ENCODE results near the gene PPARG.
A peak's percentile ranks its signal among the peaks of the same experiment; 100 is the strongest.
"Not testable (repeated sequence)": the region's sequence is repeated elsewhere in the genome, so short reads cannot be mapped to it uniquely, and the experiment has no call there.

PPARG gene

DNA sequence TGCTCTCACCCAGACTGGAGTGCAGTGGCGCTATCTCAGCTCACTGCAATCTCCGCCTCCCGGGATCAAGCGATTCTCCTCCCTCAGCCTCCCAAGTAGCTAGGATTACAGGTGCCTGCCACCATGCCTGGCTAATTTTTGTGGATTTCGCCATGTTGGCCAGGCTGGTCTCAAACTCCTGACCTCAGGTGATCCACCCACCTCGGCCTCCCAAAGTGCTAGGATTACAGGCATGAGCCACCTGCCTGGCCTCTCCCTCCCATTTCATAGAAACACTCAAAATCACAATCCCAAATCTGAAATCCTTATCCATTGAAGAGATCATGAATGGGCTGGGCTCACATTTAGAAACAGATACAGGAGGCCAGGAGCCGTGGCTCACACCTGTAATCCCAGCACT is 180.4 kb downstream of the PPARG start:
- H3K9me3 ChIP-seq (ENCODE audit: control insufficient read depth in 5 of 5, low read length in 5 of 5); H3K9ac ChIP-seq (ENCODE audit: low read length in 5 of 5); H3K27me3 ChIP-seq (ENCODE audit: control insufficient read depth in 5 of 5, insufficient read depth in 4 of 5, low read length in 5 of 5); H3K27ac ChIP-seq (ENCODE audit: low read depth, low read length); H3K4me3 ChIP-seq (ENCODE audit: low read depth in 1 of 5, low read length in 5 of 5): not testable (repeated sequence)
- Histone ChIP-seq H3K4me1 (ENCODE audit: control insufficient read depth in 5 of 5, insufficient read depth in 5 of 5, low read length in 5 of 5) (peaks cover 0 to 22% (median 16%) of the 10 kb centered on the region in 5 donors), H3K36me3 (ENCODE audit: control insufficient read depth in 5 of 5, insufficient read depth in 5 of 5, low read length in 5 of 5) (peaks cover 0 to 11% (median 7%) of the 10 kb centered on the region in 5 donors)

DNA sequence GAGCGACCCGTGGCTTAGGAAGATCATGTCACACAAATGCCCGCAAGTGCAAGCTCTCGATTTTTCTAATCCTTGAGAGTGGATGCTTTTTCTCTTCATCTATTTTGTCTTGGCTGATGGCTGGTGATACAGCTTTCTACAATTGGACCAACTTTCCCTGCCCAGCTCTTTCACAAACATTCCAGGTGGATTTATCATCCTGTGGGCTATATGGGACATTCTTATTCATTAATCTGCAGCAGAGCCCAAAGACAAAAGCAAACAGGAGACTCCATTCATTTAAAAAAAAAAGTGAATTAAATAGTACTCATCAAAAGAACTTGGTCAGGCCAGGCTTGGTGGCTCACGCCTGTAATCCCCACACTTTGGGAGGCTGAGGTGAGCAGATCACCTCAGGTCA is 181.2 kb downstream of the PPARG start:
- Histone ChIP-seq H3K9ac (ENCODE audit: low read length in 5 of 5) (no peak overlapping the region), H3K4me3 (ENCODE audit: low read depth in 1 of 5, low read length in 5 of 5) (no peak overlapping the region), H3K4me1 (ENCODE audit: control insufficient read depth in 5 of 5, insufficient read depth in 5 of 5, low read length in 5 of 5) (peaks cover 0 to 18% (median 16%) of the 10 kb centered on the region in 5 donors), H3K27ac (ENCODE audit: low read depth, low read length) (no peak overlapping the region), H3K9me3 (ENCODE audit: control insufficient read depth in 5 of 5, low read length in 5 of 5) (no peaks in the 10 kb centered on the region), H3K36me3 (ENCODE audit: control insufficient read depth in 5 of 5, insufficient read depth in 5 of 5, low read length in 5 of 5) (peaks cover 0 to 11% (median 7%) of the 10 kb centered on the region in 5 donors), H3K27me3 (ENCODE audit: control insufficient read depth in 5 of 5, insufficient read depth in 4 of 5, low read length in 5 of 5) (no peaks in the 10 kb centered on the region)

DNA sequence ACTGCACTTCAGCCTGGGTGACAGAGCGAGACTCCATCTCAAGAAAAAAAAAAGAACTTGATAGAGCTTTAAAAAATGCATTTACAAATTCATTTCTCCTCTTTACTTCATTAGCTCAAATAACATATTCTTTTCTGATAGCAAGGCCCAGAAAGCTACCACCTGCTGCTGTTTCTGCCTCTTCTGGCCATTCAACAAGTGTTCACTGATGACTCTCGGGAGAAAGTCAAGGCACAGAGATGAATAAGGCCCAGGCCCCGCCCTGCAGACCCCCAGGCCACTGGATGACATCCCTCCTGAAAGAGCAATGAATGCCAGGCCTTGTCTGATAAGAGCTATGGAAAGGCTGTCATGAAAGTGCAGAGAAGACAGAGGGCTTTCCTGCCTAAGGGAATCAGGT is 181.8 kb downstream of the PPARG start:
- Histone ChIP-seq H3K27me3 (ENCODE audit: control insufficient read depth in 5 of 5, insufficient read depth in 4 of 5, low read length in 5 of 5) (no peaks in the 10 kb centered on the region), H3K4me1 (ENCODE audit: control insufficient read depth in 5 of 5, insufficient read depth in 5 of 5, low read length in 5 of 5) (peaks cover 0 to 19% (median 16%) of the 10 kb centered on the region in 5 donors), H3K27ac (ENCODE audit: low read depth, low read length) (no peak overlapping the region), H3K9me3 (ENCODE audit: control insufficient read depth in 5 of 5, low read length in 5 of 5) (no peaks in the 10 kb centered on the region), H3K4me3 (ENCODE audit: low read depth in 1 of 5, low read length in 5 of 5) (no peak overlapping the region), H3K36me3 (ENCODE audit: control insufficient read depth in 5 of 5, insufficient read depth in 5 of 5, low read length in 5 of 5) (peaks cover 0 to 11% (median 7%) of the 10 kb centered on the region in 5 donors), H3K9ac (ENCODE audit: low read length in 5 of 5) (no peak overlapping the region)

DNA sequence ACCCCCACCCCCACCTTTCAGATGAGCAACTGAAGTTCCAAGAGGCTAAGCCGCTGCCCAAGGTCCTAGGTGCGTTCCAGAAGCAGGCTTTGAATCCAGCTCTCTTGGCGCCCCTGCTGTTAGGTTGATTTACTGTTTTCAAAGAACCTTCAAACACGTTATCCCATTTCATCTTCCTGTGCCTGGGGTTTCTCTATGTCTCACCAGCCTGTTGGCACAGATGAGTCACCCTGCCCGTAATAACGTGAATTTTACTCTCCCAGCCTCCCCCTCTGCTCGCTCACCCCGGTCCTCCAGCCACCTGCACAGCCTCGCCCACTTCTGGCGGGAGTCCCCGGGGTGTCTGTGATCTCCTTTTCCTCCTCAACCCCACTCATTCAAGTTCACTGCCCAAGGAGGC is 182.4 kb downstream of the PPARG start:
- Histone ChIP-seq H3K36me3 (ENCODE audit: control insufficient read depth in 5 of 5, insufficient read depth in 5 of 5, low read length in 5 of 5) (peaks cover 0 to 11% (median 7%) of the 10 kb centered on the region in 5 donors), H3K4me1 (ENCODE audit: control insufficient read depth in 5 of 5, insufficient read depth in 5 of 5, low read length in 5 of 5) (peaks cover 0 to 19% (median 16%) of the 10 kb centered on the region in 5 donors), H3K27ac (ENCODE audit: low read depth, low read length) (no peak overlapping the region), H3K4me3 (ENCODE audit: low read depth in 1 of 5, low read length in 5 of 5) (no peak overlapping the region), H3K9ac (ENCODE audit: low read length in 5 of 5) (no peak overlapping the region), H3K9me3 (ENCODE audit: control insufficient read depth in 5 of 5, low read length in 5 of 5) (no peaks in the 10 kb centered on the region), H3K27me3 (ENCODE audit: control insufficient read depth in 5 of 5, insufficient read depth in 4 of 5, low read length in 5 of 5) (no peaks in the 10 kb centered on the region)

DNA sequence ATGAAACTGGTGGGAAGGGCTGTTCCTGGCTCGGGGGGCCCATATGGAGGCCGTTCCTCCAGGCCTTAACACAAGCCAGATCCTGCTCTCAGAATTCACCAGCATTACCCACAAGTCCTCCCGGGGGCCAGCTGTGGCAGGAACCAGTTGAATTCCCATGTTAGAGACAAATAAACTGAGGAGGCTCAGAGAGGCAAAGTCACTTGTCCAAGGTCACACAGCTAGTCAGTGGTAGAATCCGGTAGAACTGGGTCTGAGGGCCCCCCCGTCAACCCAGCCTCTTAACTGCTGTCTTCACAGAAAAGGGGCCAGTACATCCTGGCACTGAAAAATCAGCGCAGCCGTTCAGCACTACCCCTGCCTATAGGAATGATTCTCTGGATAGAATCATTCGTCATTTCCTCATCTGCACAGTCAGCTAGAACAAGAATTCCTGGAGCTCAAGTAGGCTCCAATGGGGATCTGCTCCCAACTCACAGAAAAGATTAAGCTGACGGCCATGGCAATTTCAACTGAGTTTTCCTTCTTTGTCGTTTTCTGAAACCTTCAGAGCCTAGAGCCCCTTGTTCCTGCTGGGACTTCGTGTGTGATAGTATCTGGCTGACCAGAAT is 183.2 kb downstream of the PPARG start:
- Histone ChIP-seq H3K4me3 (ENCODE audit: low read depth in 1 of 5, low read length in 5 of 5) (no peak overlapping the region), H3K9me3 (ENCODE audit: control insufficient read depth in 5 of 5, low read length in 5 of 5) (no peaks in the 10 kb centered on the region), H3K9ac (ENCODE audit: low read length in 5 of 5) (no peak overlapping the region)

DNA sequence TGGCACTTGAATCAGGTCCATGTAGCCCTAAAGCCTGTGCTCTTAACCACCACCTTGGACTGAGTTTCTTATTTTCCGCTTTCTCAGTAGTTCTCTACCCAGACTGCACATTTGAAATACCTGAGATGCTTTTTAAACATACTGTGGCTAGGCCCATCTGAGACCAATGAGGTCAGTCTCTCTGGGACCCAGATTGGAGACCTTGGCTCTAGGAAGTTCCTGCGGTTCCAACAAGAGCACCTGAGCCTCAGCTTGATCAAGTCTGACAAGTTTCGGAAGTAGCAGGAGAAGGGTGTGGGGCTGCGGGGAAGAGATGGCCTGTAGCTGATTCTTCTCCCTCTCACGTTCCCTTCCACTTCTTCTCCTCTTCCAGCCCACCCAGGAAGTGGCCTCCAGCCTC is 183.9 kb downstream of the PPARG start:
- H3K9ac ChIP-seq (ENCODE audit: low read length in 5 of 5), result no peak overlapping the region
- peaks cover 0 to 34% (median 29%) of the 10 kb centered on the region in 5 donors for H3K4me1 ChIP-seq (ENCODE audit: control insufficient read depth in 5 of 5, insufficient read depth in 5 of 5, low read length in 5 of 5)
- peak overlapping the region in 1 of 5 donors; percentile 7 for H3K4me3 ChIP-seq (ENCODE audit: low read depth in 1 of 5, low read length in 5 of 5)
- H3K9me3 ChIP-seq (ENCODE audit: control insufficient read depth in 5 of 5, low read length in 5 of 5), result no peaks in the 10 kb centered on the region
- peaks cover 0 to 11% (median 7%) of the 10 kb centered on the region in 5 donors for H3K36me3 ChIP-seq (ENCODE audit: control insufficient read depth in 5 of 5, insufficient read depth in 5 of 5, low read length in 5 of 5)
- no peak overlapping the region for H3K27ac ChIP-seq (ENCODE audit: low read depth, low read length)
- H3K27me3 ChIP-seq (ENCODE audit: control insufficient read depth in 5 of 5, insufficient read depth in 4 of 5, low read length in 5 of 5), result no peaks in the 10 kb centered on the region

More for the DNA sequence above, 183.2 kb downstream of the PPARG start:
- peaks cover 0 to 27% (median 24%) of the 10 kb centered on the region in 5 donors for H3K4me1 ChIP-seq (ENCODE audit: control insufficient read depth in 5 of 5, insufficient read depth in 5 of 5, low read length in 5 of 5)
- H3K27me3 ChIP-seq (ENCODE audit: control insufficient read depth in 5 of 5, insufficient read depth in 4 of 5, low read length in 5 of 5), result no peaks in the 10 kb centered on the region
- no peak overlapping the region for H3K27ac ChIP-seq (ENCODE audit: low read depth, low read length)
- peaks cover 0 to 11% (median 7%) of the 10 kb centered on the region in 5 donors for H3K36me3 ChIP-seq (ENCODE audit: control insufficient read depth in 5 of 5, insufficient read depth in 5 of 5, low read length in 5 of 5)

DNA sequence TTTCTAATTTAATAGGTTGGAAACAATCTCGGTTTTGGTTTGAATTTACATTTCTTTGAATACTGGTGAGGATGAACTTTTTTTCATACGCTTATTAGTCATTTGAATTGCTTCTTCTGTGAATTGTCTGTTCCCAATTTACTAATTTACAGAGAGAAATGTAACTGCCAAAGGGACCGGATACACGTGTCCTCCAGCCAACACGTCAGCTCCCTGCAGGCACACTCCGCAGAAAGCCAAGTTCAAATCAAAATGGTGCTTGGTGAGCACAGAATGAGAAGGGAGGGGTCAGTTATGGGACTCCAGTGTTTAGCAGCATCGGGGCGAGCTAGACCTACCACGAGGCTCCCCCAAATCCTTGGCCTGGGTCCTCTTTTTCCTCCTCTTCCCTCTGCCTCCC is 184.6 kb downstream of the PPARG start:
- peaks cover 0 to 11% (median 7%) of the 10 kb centered on the region in 5 donors for H3K36me3 ChIP-seq (ENCODE audit: control insufficient read depth in 5 of 5, insufficient read depth in 5 of 5, low read length in 5 of 5)
- H3K27ac ChIP-seq (ENCODE audit: low read depth, low read length), result no peak overlapping the region
- H3K27me3 ChIP-seq (ENCODE audit: control insufficient read depth in 5 of 5, insufficient read depth in 4 of 5, low read length in 5 of 5), result no peaks in the 10 kb centered on the region
- H3K9ac ChIP-seq (ENCODE audit: low read length in 5 of 5), result no peak overlapping the region
- no peaks in the 10 kb centered on the region for H3K9me3 ChIP-seq (ENCODE audit: control insufficient read depth in 5 of 5, low read length in 5 of 5)
- H3K4me1 ChIP-seq (ENCODE audit: control insufficient read depth in 5 of 5, insufficient read depth in 5 of 5, low read length in 5 of 5), result peaks cover 0 to 36% (median 29%) of the 10 kb centered on the region in 5 donors
- H3K4me3 ChIP-seq (ENCODE audit: low read depth in 1 of 5, low read length in 5 of 5), result no peak overlapping the region

DNA sequence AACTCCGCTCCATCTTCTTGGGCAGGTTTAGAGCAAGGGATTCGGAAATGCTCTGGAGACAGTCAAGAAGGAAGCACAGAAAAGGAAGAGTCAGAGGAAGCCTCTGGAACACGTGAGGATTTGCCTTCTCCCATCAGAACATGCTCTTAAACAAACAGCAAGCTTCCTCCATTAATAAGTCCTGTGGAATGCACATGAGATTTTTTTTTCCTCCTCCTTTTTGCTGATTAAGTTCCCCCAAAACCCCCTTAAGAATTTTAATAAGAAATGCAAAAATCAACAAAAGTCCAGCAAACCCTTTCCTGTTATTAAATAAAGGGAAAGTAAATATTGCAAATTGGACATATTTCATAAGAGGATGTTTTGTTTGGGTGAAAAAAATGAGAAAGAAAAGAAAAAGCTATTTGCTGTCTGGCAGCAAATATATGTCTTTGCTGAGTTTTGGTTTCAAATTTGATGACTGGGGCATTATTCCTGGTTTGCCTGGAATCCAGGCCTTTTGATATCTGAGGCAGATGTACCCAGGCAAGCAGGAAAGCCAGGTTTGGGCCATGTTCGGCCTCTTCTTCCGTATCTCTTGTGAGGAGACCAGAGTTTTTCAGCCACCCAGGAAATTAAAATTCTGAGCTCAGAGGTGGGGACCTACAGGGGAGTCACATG is 187.5 kb downstream of the PPARG start:
- Histone ChIP-seq H3K27ac (ENCODE audit: low read depth, low read length) (peak overlapping the region; percentile 81), H3K36me3 (ENCODE audit: control insufficient read depth in 5 of 5, insufficient read depth in 5 of 5, low read length in 5 of 5) (peaks cover 0 to 4% (median 1%) of the 10 kb centered on the region in 5 donors), H3K9me3 (ENCODE audit: control insufficient read depth in 5 of 5, low read length in 5 of 5) (no peaks in the 10 kb centered on the region), H3K4me1 (ENCODE audit: control insufficient read depth in 5 of 5, insufficient read depth in 5 of 5, low read length in 5 of 5) (peaks cover 5 to 50% (median 39%) of the 10 kb centered on the region in 5 donors), H3K4me3 (ENCODE audit: low read depth in 1 of 5, low read length in 5 of 5) (no peak overlapping the region), H3K27me3 (ENCODE audit: control insufficient read depth in 5 of 5, insufficient read depth in 4 of 5, low read length in 5 of 5) (no peaks in the 10 kb centered on the region), H3K9ac (ENCODE audit: low read length in 5 of 5) (no peak overlapping the region)

DNA sequence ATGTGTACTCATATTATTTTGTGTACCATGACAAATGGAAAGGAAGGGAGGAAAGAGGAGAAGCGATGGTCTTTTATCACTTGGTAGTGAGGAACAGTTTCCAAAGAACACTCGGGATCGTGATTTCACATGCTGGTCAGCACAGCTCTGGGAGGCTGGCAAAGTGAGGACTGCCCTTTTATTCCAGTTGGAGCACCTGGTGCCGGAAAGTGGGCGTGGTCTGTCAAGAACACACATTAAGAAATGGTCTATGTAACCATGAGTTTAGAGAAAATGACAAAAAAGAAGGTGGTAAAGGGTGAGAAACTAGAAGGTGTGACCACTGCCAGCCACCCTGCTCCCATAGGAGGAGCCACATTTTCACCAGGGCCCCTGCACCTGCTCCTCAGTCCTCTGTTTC is 188.4 kb downstream of the PPARG start:
- peaks cover 5 to 50% (median 39%) of the 10 kb centered on the region in 5 donors for H3K4me1 ChIP-seq (ENCODE audit: control insufficient read depth in 5 of 5, insufficient read depth in 5 of 5, low read length in 5 of 5)
- H3K27ac ChIP-seq (ENCODE audit: low read depth, low read length), result peak overlapping the region; percentile 81

DNA sequence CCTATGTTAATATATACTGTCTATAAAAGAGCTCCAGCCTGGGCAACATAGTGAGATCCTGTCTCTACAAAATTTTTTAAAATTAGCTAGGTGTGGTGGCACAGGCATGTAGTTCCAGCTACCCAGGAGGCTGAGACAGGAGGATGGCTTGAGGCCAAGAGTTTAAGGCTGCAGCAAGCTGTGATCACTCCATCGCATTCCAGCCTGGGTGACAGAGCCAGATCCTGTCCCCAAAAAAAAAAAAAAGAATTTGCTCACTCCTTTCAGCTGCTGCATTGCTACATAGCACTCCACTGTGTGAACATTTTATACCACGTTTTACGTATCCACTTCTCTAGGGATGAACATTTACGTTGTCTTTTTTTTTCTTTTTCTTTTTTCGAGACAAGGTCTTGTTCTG is 189.5 kb downstream of the PPARG start:
- Histone ChIP-seq H3K27me3 (ENCODE audit: control insufficient read depth in 5 of 5, insufficient read depth in 4 of 5, low read length in 5 of 5) (no peaks in the 10 kb centered on the region), H3K4me3 (ENCODE audit: low read depth in 1 of 5, low read length in 5 of 5) (no peak overlapping the region), H3K9me3 (ENCODE audit: control insufficient read depth in 5 of 5, low read length in 5 of 5) (no peaks in the 10 kb centered on the region), H3K36me3 (ENCODE audit: control insufficient read depth in 5 of 5, insufficient read depth in 5 of 5, low read length in 5 of 5) (no peaks in the 10 kb centered on the region), H3K4me1 (ENCODE audit: control insufficient read depth in 5 of 5, insufficient read depth in 5 of 5, low read length in 5 of 5) (peaks cover 5 to 47% (median 38%) of the 10 kb centered on the region in 5 donors), H3K27ac (ENCODE audit: low read depth, low read length) (peak overlapping the region; percentile 81), H3K9ac (ENCODE audit: low read length in 5 of 5) (no peak overlapping the region)

More for the DNA sequence above, 188.4 kb downstream of the PPARG start:
- Histone ChIP-seq H3K9ac (ENCODE audit: low read length in 5 of 5) (peak overlapping the region in 1 of 5 donors; percentile 6), H3K36me3 (ENCODE audit: control insufficient read depth in 5 of 5, insufficient read depth in 5 of 5, low read length in 5 of 5) (no peaks in the 10 kb centered on the region), H3K4me3 (ENCODE audit: low read depth in 1 of 5, low read length in 5 of 5) (no peak overlapping the region), H3K9me3 (ENCODE audit: control insufficient read depth in 5 of 5, low read length in 5 of 5) (no peaks in the 10 kb centered on the region), H3K27me3 (ENCODE audit: control insufficient read depth in 5 of 5, insufficient read depth in 4 of 5, low read length in 5 of 5) (no peaks in the 10 kb centered on the region)
